Muscle layer of duodenum (tissue), 2 donors: ENCODE results near the gene DCTN3.

Experiments
- H3K27ac ChIP-seq: one replicate; pipeline ENCODE4 v1.7.0; 2013; ENCODE audit warnings: mild to moderate bottlenecking, low read length
- H3K27me3 ChIP-seq: one replicate; pipeline ENCODE4 v1.7.0; 2013; ENCODE audit warnings: low read depth, mild to moderate bottlenecking, control low read depth, low read length
- H3K36me3 ChIP-seq, 2 donors: one replicate each; pipeline ENCODE4 v1.7.0; 2013; ENCODE audit warnings: low read length in 2 of 2, control low read depth in 1 of 2, mild to moderate bottlenecking in 1 of 2; ENCODE audit not compliant: insufficient read depth in 2 of 2, control insufficient read depth in 1 of 2
- H3K4me1 ChIP-seq, 2 donors: one replicate each; pipeline ENCODE4 v1.7.0; 2013; ENCODE audit warnings: low read length in 2 of 2, mild to moderate bottlenecking in 2 of 2, control low read depth in 1 of 2, moderate library complexity in 1 of 2; ENCODE audit not compliant: insufficient read depth in 2 of 2, control insufficient read depth in 1 of 2
- H3K4me3 ChIP-seq, 2 donors: one replicate each; pipeline ENCODE4 v1.7.0; 2013; ENCODE audit warnings: low read length in 2 of 2, low read depth in 1 of 2, mild to moderate bottlenecking in 1 of 2
- H3K9me3 ChIP-seq, 2 donors: one replicate each; pipeline ENCODE4 v1.7.0; 2013; ENCODE audit warnings: low read length in 2 of 2, control low read depth in 1 of 2, mild to moderate bottlenecking in 1 of 2; ENCODE audit not compliant: control insufficient read depth in 1 of 2
- donor health status: healthy.

The DCTN3 gene

GRCh38 chr9:34575241-34575640 is 45.1 kb downstream of the DCTN3 start:
- Histone ChIP-seq H3K27ac (no peak overlapping the region), H3K4me1 (peaks cover 0 to 13% of the 10 kb centered on the region in 2 donors), H3K27me3 (peaks cover 17% of the 10 kb centered on the region), H3K9me3 (no peaks in the 10 kb centered on the region), H3K4me3 (no peak overlapping the region), H3K36me3 (no peaks in the 10 kb centered on the region)

- Histone ChIP-seq H3K27ac (no peak overlapping the region), H3K27me3 (peaks cover 17% of the 10 kb centered on the region), H3K36me3 (no peaks in the 10 kb centered on the region), H3K4me1 (peaks cover 0 to 13% of the 10 kb centered on the region in 2 donors), H3K9me3 (no peaks in the 10 kb centered on the region), H3K4me3 (no peak overlapping the region)
These were observed 45.7 kb downstream of the DCTN3 start for GRCh38 chr9:34574571-34574970.

DNA sequence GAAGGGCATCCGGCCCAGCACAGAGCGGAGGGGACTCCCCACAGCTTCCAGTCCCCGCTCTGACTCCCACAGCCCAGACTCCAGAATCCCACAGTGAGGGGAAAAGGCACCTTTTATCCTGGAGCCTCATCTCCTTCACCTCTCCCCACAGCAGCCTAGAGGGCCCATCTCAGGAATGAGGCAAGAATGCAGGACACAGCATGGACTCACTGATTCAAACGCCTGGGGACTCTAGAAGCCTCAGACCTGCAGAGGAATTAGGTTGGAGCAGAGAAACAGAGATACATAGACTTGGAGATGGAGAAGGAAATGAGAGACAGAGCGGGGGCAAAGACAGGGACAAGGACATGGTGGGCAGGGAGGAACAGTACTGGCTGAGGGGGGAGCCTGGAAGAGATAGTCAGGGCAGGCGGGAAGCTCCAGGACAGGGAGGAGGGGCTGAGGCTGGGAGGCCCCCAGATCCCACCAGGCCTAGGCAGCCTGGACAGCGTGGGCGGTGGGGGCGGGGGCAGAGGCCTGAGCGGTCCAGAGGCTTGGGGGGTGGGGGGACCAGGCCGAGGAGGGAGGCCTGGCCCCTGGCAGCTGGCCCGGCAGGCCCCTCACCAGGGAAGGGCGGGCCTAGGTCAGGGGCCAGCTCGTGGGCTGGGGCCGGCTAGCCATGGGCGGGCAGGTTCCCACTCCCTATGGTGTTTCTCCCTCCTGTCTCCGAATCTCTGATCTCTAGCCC is 46.5 kb downstream of the DCTN3 start:
- H3K4me1 ChIP-seq: peaks cover 0 to 9% of the 10 kb centered on the region in 2 donors
- no peak overlapping the region for H3K27ac ChIP-seq
- H3K4me3 ChIP-seq: no peak overlapping the region
- H3K9me3 ChIP-seq: no peaks in the 10 kb centered on the region
- H3K27me3 ChIP-seq: peaks cover 14% of the 10 kb centered on the region
- H3K36me3 ChIP-seq: no peaks in the 10 kb centered on the region

GRCh38 chr9:34572628-34573027 is 47.7 kb downstream of the DCTN3 start:
- Histone ChIP-seq H3K27ac (no peak overlapping the region), H3K4me3 (no peak overlapping the region), H3K4me1 (no peaks in the 10 kb centered on the region), H3K9me3 (no peaks in the 10 kb centered on the region), H3K27me3 (peaks cover 6% of the 10 kb centered on the region), H3K36me3 (no peaks in the 10 kb centered on the region)

DNA sequence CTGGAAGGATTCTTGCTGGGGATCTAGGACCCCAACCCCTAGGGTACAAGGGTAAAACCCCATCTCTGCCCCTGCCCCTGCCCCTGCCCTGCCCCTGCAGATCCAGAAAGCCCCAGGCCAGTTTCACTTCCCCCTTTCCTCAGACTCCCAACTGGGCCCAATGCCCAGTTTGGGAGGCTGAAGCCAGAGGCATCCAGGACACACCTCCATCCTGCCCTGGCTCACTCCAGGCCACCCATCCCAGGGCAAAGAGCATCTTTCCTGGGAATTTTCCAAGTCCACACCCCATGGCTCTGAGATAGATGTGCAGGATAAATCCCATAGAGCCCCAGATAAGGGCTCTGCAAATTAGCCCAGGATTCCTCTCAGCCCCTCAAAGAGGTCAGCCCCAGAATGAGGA is 48.2 kb downstream of the DCTN3 start:
- Histone ChIP-seq H3K4me3 (no peak overlapping the region), H3K27ac (no peak overlapping the region)

GRCh38 chr9:34571481-34571810 is 48.8 kb downstream of the DCTN3 start:
- Histone ChIP-seq H3K4me1 (no peaks in the 10 kb centered on the region), H3K4me3 (no peak overlapping the region), H3K27me3 (no peaks in the 10 kb centered on the region)

More for the DNA sequence above, 48.2 kb downstream of the DCTN3 start:
- Histone ChIP-seq H3K4me1 (no peaks in the 10 kb centered on the region), H3K27me3 (peaks cover under 1% of the 10 kb centered on the region), H3K9me3 (no peaks in the 10 kb centered on the region), H3K36me3 (no peaks in the 10 kb centered on the region)

GRCh38 chr9:34570809-34571480 is 49.4 kb downstream of the DCTN3 start:
- Histone ChIP-seq H3K27ac (no peak overlapping the region), H3K27me3 (no peaks in the 10 kb centered on the region)

More at GRCh38 chr9:34571481-34571810, 48.8 kb downstream of the DCTN3 start:
- no peaks in the 10 kb centered on the region for H3K9me3 ChIP-seq
- H3K36me3 ChIP-seq: no peaks in the 10 kb centered on the region
- no peak overlapping the region for H3K27ac ChIP-seq

DNA sequence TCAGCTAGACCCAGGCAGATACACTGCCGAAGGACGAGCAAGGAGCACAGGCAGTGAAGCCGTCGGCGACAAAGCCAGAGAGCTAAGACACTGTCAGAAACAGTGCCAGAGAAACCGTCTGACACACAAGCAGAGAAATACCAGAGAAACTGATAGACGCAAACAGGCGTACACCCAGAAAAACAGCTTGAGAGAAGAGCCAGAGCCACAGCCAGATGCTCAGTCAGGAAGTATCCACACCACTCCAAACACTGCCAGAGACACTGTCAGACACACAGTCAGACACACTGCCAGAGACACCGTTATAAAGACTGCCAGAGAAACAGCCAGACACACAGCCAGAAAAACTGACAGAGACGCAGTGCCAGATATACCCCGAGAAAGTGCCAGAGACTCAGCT is 49.9 kb downstream of the DCTN3 start:
- no peak overlapping the region for H3K4me3 ChIP-seq
- H3K36me3 ChIP-seq: no peaks in the 10 kb centered on the region
- H3K4me1 ChIP-seq: no peaks in the 10 kb centered on the region
- no peak overlapping the region for H3K27ac ChIP-seq
- H3K27me3 ChIP-seq: no peaks in the 10 kb centered on the region
- H3K9me3 ChIP-seq: no peaks in the 10 kb centered on the region

More at GRCh38 chr9:34570809-34571480, 49.4 kb downstream of the DCTN3 start:
- Histone ChIP-seq H3K36me3 (no peaks in the 10 kb centered on the region), H3K4me3 (no peak overlapping the region), H3K4me1 (no peaks in the 10 kb centered on the region), H3K9me3 (no peaks in the 10 kb centered on the region)

- H3K4me1 ChIP-seq: no peaks in the 10 kb centered on the region
- no peaks in the 10 kb centered on the region for H3K9me3 ChIP-seq
- no peaks in the 10 kb centered on the region for H3K36me3 ChIP-seq
- H3K4me3 ChIP-seq: no peak overlapping the region
- no peaks in the 10 kb centered on the region for H3K27me3 ChIP-seq
- no peak overlapping the region for H3K27ac ChIP-seq
These were observed 51.5 kb downstream of the DCTN3 start for GRCh38 chr9:34568774-34569173.

GRCh38 chr9:34568133-34568532 is 52.2 kb downstream of the DCTN3 start:
- no peaks in the 10 kb centered on the region for H3K27me3 ChIP-seq
- H3K27ac ChIP-seq: no peak overlapping the region
- H3K4me3 ChIP-seq: no peak overlapping the region
- H3K4me1 ChIP-seq: no peaks in the 10 kb centered on the region
- H3K9me3 ChIP-seq: no peaks in the 10 kb centered on the region
- H3K36me3 ChIP-seq: no peaks in the 10 kb centered on the region

DNA sequence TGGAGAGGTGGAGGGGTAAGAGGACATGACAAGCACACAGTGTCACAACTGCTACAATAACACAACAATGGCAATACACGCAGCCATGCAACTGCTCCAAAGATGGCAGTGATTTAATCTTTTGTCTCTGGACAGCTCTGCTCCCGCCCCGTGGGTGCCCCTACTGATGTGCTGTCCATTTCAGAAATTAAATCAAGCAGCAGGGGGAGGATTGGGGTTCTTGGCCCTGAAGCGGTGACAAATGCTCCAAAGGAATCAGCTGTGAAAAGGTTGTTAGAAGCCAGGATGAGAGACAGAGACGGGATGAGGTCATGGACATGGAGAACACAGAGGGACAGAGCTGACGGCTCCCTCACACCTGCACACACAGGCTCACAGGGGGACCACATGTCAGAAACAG is 53.3 kb downstream of the DCTN3 start:
- Histone ChIP-seq H3K4me3 (no peak overlapping the region), H3K9me3 (peaks cover 0 to 5% of the 10 kb centered on the region in 2 donors), H3K36me3 (no peaks in the 10 kb centered on the region), H3K27ac (no peak overlapping the region), H3K4me1 (no peaks in the 10 kb centered on the region), H3K27me3 (no peaks in the 10 kb centered on the region)
